CD14-positive monocyte (primary cell): ENCODE measurements around the gene GRIK2. TPM values are rescaled to one million over a fixed set of nuclear protein-coding genes. Genes with fewer than 3 reads are reported as not detected.
"Not testable (repeated sequence)": the region's sequence is repeated elsewhere in the genome, so short reads cannot be mapped to it uniquely, and the experiment has no call there.

Source experiments
- DNase-seq, 3 donors: peaks; one replicate each; pipeline ENCODE4 v3.0.0-alpha.2; 2011 to 2022
- H2AFZ ChIP-seq: 2 replicates; pipeline ENCODE4 v1.6.0; 2012; ENCODE audit warnings: mild to moderate bottlenecking, low read depth, low read length, inconsistent platforms; ENCODE audit not compliant: insufficient read depth, poor library complexity, severe bottlenecking
- H3K27ac ChIP-seq, 2 donors: 1 replicate in 1 of 2; 2 replicates in 1 of 2; pipeline ENCODE4 v1.5.1; 2012 to 2013; ENCODE audit warnings: low read length in 2 of 2, control low read depth in 1 of 2, inconsistent platforms in 1 of 2, low read depth in 1 of 2, mild to moderate bottlenecking in 1 of 2
- H3K27me3 ChIP-seq, 2 donors: one replicate each; pipeline versions ENCODE4 v1.6.0 to v1.6.1; 2011 to 2013; ENCODE audit warnings: low read length in 2 of 2; ENCODE audit not compliant: control insufficient read depth in 2 of 2, insufficient read depth in 2 of 2
- H3K36me3 ChIP-seq, 2 donors: replicated peaks in 1 of 2; 1 replicate in 1 of 2; 2 replicates in 1 of 2; pipeline versions ENCODE4 v1.5.1 to v1.6.1; 2012 to 2013; ENCODE audit warnings: low read length in 2 of 2, control low read depth in 1 of 2, inconsistent platforms in 1 of 2, mild to moderate bottlenecking in 1 of 2; ENCODE audit not compliant: insufficient read depth in 2 of 2, control insufficient read depth in 1 of 2
- H3K4me1 ChIP-seq, 2 donors: 1 replicate in 1 of 2; 2 replicates in 1 of 2; pipeline versions ENCODE4 v1.5.1 to v1.6.1; 2012 to 2013; ENCODE audit warnings: low read length in 2 of 2, control low read depth in 1 of 2, inconsistent platforms in 1 of 2, mild to moderate bottlenecking in 1 of 2, moderate library complexity in 1 of 2; ENCODE audit not compliant: insufficient read depth in 2 of 2, control insufficient read depth in 1 of 2
- H3K4me2 ChIP-seq: replicated peaks from 2 replicates; pipeline ENCODE3; 2012; ENCODE audit warnings: low read length, moderate library complexity, mild to moderate bottlenecking; ENCODE audit not compliant: poor library complexity, severe bottlenecking; ENCODE audit errors: extremely low read depth
- H3K4me3 ChIP-seq, 3 experiments: fragments of 200-600 bp in 1 of 3; sonication (generic) in 1 of 3; replicated peaks in 1 of 3; 1 replicate in 2 of 3; 2 replicates in 1 of 3; pipeline ENCODE4 v1.5.1; 2011 to 2013; ENCODE audit warnings: low read length in 3 of 3, mild to moderate bottlenecking in 3 of 3, control low read depth in 2 of 3, low read depth in 2 of 3, inconsistent platforms in 1 of 3, moderate library complexity in 1 of 3
- H3K79me2 ChIP-seq: 2 replicates; pipeline ENCODE4 v1.6.0; 2012; ENCODE audit warnings: mild to moderate bottlenecking, control low read depth, inconsistent platforms, low read length, moderate library complexity; ENCODE audit not compliant: insufficient read depth
- H3K9ac ChIP-seq: 2 replicates; pipeline ENCODE4 v1.6.0; 2017; ENCODE audit warnings: low read length, mild to moderate bottlenecking; ENCODE audit not compliant: insufficient read depth, poor library complexity, severe bottlenecking
- H3K9me3 ChIP-seq, 2 donors: replicated peaks in 1 of 2; 1 replicate in 1 of 2; 2 replicates in 1 of 2; pipeline versions ENCODE4 v1.5.1 to v1.6.1; 2012 to 2013; ENCODE audit warnings: low read length in 2 of 2, control low read depth in 1 of 2; ENCODE audit not compliant: control insufficient read depth in 1 of 2, insufficient read depth in 1 of 2
- H4K20me1 ChIP-seq: 2 replicates; pipeline ENCODE4 v1.6.0; 2012; ENCODE audit warnings: mild to moderate bottlenecking, low read length, control low read depth, moderate library complexity; ENCODE audit not compliant: insufficient read depth
- H3K27ac Mint-ChIP-seq, 7 donors: one replicate each; pipeline ENCODE4 v1.8.0; 2020; ENCODE audit warnings: mild to moderate bottlenecking in 7 of 7, mixed read lengths in 7 of 7, moderate library complexity in 6 of 7, inconsistent platforms in 2 of 7
- H3K27me3 Mint-ChIP-seq, 3 donors: one replicate each; pipeline ENCODE4 v1.8.0; 2021 to 2022; ENCODE audit warnings: low read depth in 3 of 3, mild to moderate bottlenecking in 3 of 3, mixed read lengths in 3 of 3, moderate library complexity in 3 of 3, inconsistent platforms in 1 of 3
- H3K36me3 Mint-ChIP-seq, 2 donors: one replicate each; pipeline ENCODE4 v1.8.0; 2020; ENCODE audit warnings: mixed read lengths in 2 of 2, inconsistent platforms in 1 of 2, mild to moderate bottlenecking in 1 of 2
- H3K4me1 Mint-ChIP-seq: one replicate; pipeline ENCODE4 v1.8.0; 2020; ENCODE audit warnings: mild to moderate bottlenecking, mixed read lengths
- H3K4me3 Mint-ChIP-seq, 2 donors: one replicate each; pipeline ENCODE4 v1.8.0; 2020; ENCODE audit warnings: mild to moderate bottlenecking in 2 of 2, mixed read lengths in 2 of 2, moderate library complexity in 1 of 2
- H3K9me3 Mint-ChIP-seq, 7 donors: one replicate each; pipeline ENCODE4 v1.8.0; 2020 to 2022; ENCODE audit warnings: mixed read lengths in 7 of 7, mild to moderate bottlenecking in 6 of 7, moderate library complexity in 6 of 7, inconsistent platforms in 2 of 7
- WGBS: methylation state at CpG from one replicate; pipeline ENCODE4 v1.1.5; 2013; ENCODE audit warnings: missing lambda C conversion rate; ENCODE audit not compliant: insufficient coverage; 5-methylcytosine and 5-hydroxymethylcytosine counted together
- intact Hi-C, 2 donors: fragments of 100-400 bp; cut with micrococcal nuclease; formaldehyde crosslinking; loops; one replicate each; pipeline versions ENCODE4 v1.15.0 to v1.15.1; 2023
- polyA plus RNA-seq, 3 donors: library from polyadenylated mRNA; depleted of rRNA in 1 of 3; unstranded in 2 of 3; stranded (reverse) in 1 of 3; fragments of 300-500 nt in 2 of 3; fragments of >200 nt in 1 of 3; fragmentation: Illumina TruSeq in 2 of 3; gene quantifications; 1 replicate in 2 of 3; 2 replicates in 1 of 3; pipeline ENCODE4 v1.2.3, GENCODE V29; 2012 to 2021
- TF ChIP-seq, protein P1 (sequence below): fragments of 200-600 bp; IDR thresholded peaks from one replicate; pipeline ENCODE4 v1.8.0; 2022; ENCODE audit warnings: antibody characterized with exemption, mild to moderate bottlenecking

Gene GRIK2
- polyA plus RNA-seq, 3 donors, result not detected

DNA sequence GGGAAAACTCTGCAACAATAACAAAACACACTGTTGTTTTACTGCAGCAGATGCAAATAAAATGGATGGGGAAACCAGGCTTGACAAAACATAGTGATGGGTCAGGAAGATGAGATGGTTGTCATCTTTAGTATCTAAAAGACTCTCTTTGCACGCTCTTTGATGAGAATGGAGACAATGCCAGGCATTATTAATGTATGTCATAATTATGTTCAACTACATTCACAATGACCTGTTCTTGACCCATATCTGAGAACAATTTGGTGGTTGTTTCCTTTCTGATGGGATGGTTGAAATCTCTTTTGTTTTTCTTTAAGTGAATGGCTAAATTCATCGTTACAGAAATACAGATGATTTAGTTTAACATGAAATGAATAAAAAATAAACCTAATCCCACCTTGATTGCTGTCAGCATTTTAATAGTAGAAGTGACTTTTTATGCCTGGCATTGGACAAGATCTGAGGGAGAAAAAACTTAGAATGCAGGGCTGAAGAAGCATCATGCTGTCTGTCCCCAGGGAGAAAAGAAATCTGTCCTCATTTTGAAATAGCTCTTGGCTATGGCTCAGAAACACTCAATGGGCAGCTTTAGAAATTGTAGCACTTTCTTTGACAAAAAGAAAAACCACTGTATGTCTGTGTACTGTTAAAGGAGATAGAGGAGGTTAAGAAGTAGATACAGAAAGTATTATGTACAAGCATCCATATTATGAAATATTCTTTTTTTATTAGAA, 12.4 kb upstream of the GRIK2 start:
- Histone ChIP-seq H3K36me3 (no peaks in the 10 kb centered on the region), H4K20me1 (no peaks in the 10 kb centered on the region), H3K9ac (no peak overlapping the region), H3K4me3 (no peak overlapping the region), H3K4me2 (no peak overlapping the region), H3K27me3 (no peaks in the 10 kb centered on the region), H3K27ac (no peak overlapping the region), H3K9me3 (no peaks in the 10 kb centered on the region), H2AFZ (no peak overlapping the region), H3K4me1 (no peaks in the 10 kb centered on the region), H3K79me2 (no peaks in the 10 kb centered on the region)
- no peaks in the 10 kb centered on the region for H3K4me1 Mint-ChIP-seq
- DNase-seq, result no peak
- TF ChIP-seq, protein P1, sequence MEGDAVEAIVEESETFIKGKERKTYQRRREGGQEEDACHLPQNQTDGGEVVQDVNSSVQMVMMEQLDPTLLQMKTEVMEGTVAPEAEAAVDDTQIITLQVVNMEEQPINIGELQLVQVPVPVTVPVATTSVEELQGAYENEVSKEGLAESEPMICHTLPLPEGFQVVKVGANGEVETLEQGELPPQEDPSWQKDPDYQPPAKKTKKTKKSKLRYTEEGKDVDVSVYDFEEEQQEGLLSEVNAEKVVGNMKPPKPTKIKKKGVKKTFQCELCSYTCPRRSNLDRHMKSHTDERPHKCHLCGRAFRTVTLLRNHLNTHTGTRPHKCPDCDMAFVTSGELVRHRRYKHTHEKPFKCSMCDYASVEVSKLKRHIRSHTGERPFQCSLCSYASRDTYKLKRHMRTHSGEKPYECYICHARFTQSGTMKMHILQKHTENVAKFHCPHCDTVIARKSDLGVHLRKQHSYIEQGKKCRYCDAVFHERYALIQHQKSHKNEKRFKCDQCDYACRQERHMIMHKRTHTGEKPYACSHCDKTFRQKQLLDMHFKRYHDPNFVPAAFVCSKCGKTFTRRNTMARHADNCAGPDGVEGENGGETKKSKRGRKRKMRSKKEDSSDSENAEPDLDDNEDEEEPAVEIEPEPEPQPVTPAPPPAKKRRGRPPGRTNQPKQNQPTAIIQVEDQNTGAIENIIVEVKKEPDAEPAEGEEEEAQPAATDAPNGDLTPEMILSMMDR, result no peak
- no CpG with 5 or more reads among the region's 2 CpGs for WGBS
- intact Hi-C loops, result no loop called here
- H3K4me3 Mint-ChIP-seq, result no peak overlapping the region
- H3K36me3 Mint-ChIP-seq, result no peaks in the 10 kb centered on the region
- no peak overlapping the region for H3K27ac Mint-ChIP-seq
- peaks cover 0 to 3% (median 0%) of the 10 kb centered on the region in 3 donors for H3K27me3 Mint-ChIP-seq
- peaks cover 0 to 3% (median 0%) of the 10 kb centered on the region in 7 donors for H3K9me3 Mint-ChIP-seq

DNA sequence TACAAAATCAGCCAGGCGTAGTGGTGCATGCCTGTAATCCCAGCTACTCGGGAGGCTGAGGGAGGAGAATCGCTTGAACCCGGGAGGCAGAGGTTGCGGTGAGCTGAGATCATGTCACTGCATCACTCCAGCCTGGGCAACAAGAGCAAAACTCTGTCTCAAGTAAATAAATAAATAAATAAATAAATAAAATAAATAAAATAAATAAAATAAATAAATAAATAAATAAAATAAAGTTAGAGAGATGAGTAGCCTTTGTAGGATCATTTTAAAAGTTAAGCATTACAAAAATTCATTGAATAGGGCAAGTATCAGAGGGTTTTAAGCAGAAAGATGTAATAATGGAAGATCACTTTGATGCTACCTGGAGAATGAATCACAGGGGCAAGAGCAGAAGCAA, 9.8 kb upstream of the GRIK2 start:
- H3K9ac ChIP-seq, H2AFZ ChIP-seq, H3K36me3 Mint-ChIP-seq, intact Hi-C loops, H3K4me2 ChIP-seq, H3K4me1 Mint-ChIP-seq, H3K9me3 ChIP-seq, H3K9me3 Mint-ChIP-seq, H3K4me3 Mint-ChIP-seq, H3K4me1 ChIP-seq, DNase-seq, H3K4me3 ChIP-seq, H3K36me3 ChIP-seq, H3K27me3 ChIP-seq, H3K27ac ChIP-seq, H3K27me3 Mint-ChIP-seq, H3K79me2 ChIP-seq, H4K20me1 ChIP-seq, H3K27ac Mint-ChIP-seq: not testable (repeated sequence)
- WGBS, result 100% methylated on average over 1 of the region's 5 CpGs
